ENCODE measurements around the gene S100A11. TPM values are rescaled to one million over a fixed set of nuclear protein-coding genes. Genes with fewer than 3 reads are reported as not detected.
A peak's percentile ranks its signal among the peaks of the same experiment; 100 is the strongest.

The S100A11 gene
- polyA plus RNA-seq, 3 donors: 1,184 to 3,364 (median 2,621) TPM

- Histone ChIP-seq H3K4me3 (replicated peaks in 1 of 3; ENCODE audit: low read depth in 2 of 3, low read length in 3 of 3) (peak overlapping the region in 2 of 3 experiments; percentile 15 to 94), H3K79me2 (ENCODE audit: insufficient read depth, low read length) (peaks cover 83% of the 10 kb centered on the region), H4K20me1 (ENCODE audit: insufficient read depth, low read length) (peaks cover 68% of the 10 kb centered on the region), H3K4me1 (ENCODE audit: control insufficient read depth in 1 of 2, insufficient read depth in 2 of 2, low read length in 2 of 2) (peaks cover 70 to 71% of the 10 kb centered on the region in 2 donors), H2AFZ (ENCODE audit: insufficient read depth, low read depth, low read length, poor library complexity, severe bottlenecking) (no peak overlapping the region), H3K36me3 (replicated peaks in 1 of 2; ENCODE audit: control insufficient read depth in 1 of 2, insufficient read depth in 2 of 2, low read length in 2 of 2) (peaks cover 3 to 16% of the 10 kb centered on the region in 2 donors), H3K9me3 (replicated peaks in 1 of 2; ENCODE audit: control insufficient read depth in 1 of 2, insufficient read depth in 1 of 2, low read length in 2 of 2) (no peaks in the 10 kb centered on the region), H3K4me2 (replicated peaks; ENCODE audit: extremely low read depth, low read length, poor library complexity, severe bottlenecking) (peak overlapping the region; percentile 87), H3K9ac (ENCODE audit: insufficient read depth, low read length, poor library complexity, severe bottlenecking) (peak overlapping the region; percentile 100), H3K27me3 (ENCODE audit: control insufficient read depth in 2 of 2, insufficient read depth in 2 of 2, low read length in 2 of 2) (no peaks in the 10 kb centered on the region), H3K27ac (ENCODE audit: low read depth in 1 of 2, low read length in 2 of 2) (peak overlapping the region; percentile 1 to 100)
- Mint-ChIP-seq H3K27ac (peak overlapping the region; percentile 94 to 99 (median 98)), H3K27me3 (ENCODE audit: low read depth in 3 of 3) (peaks cover 0 to 5% (median 3%) of the 10 kb centered on the region in 3 donors), H3K4me3 (peak overlapping the region; percentile 98), H3K4me1 (peaks cover 71% of the 10 kb centered on the region), H3K9me3 (peaks cover 0 to 3% (median 0%) of the 10 kb centered on the region in 7 donors), H3K36me3 (peaks cover 35 to 46% of the 10 kb centered on the region in 2 donors)
- DNase-seq: no peak
- no peak for TF ChIP-seq CTCF (IDR thresholded peaks at IDR 0.05)
- intact Hi-C loops (cut with micrococcal nuclease): loop anchor here (5.0 to 10.0 kb wide), 2 partner anchors 46 to 376 kb away; partner anchors contain the start of genes S100A11 (in 2 of the 2) and SNX27 (in 1 of the 2)
- 84% methylated on average over 2 of the region's 5 CpGs for WGBS (ENCODE audit: insufficient coverage)
These were observed 46.0 kb downstream of the S100A11 start for GRCh38 chr1:151990856-151991198.

- Mint-ChIP-seq H3K4me1 (peaks cover 76% of the 10 kb centered on the region), H3K27ac (peak overlapping the region; percentile 94 to 99 (median 98))
These were observed 46.5 kb downstream of the S100A11 start for GRCh38 chr1:151990058-151990855.

More at GRCh38 chr1:151990058-151990855, 46.5 kb downstream of the S100A11 start:
- Histone ChIP-seq H2AFZ (ENCODE audit: insufficient read depth, low read depth, low read length, poor library complexity, severe bottlenecking) (no peak overlapping the region), H3K9ac (ENCODE audit: insufficient read depth, low read length, poor library complexity, severe bottlenecking) (peak overlapping the region; percentile 100), H4K20me1 (ENCODE audit: insufficient read depth, low read length) (peaks cover 74% of the 10 kb centered on the region), H3K4me2 (replicated peaks; ENCODE audit: extremely low read depth, low read length, poor library complexity, severe bottlenecking) (peak overlapping the region; percentile 87), H3K4me1 (ENCODE audit: control insufficient read depth in 1 of 2, insufficient read depth in 2 of 2, low read length in 2 of 2) (peaks cover 72 to 76% of the 10 kb centered on the region in 2 donors), H3K27me3 (ENCODE audit: control insufficient read depth in 2 of 2, insufficient read depth in 2 of 2, low read length in 2 of 2) (no peaks in the 10 kb centered on the region), H3K4me3 (replicated peaks in 1 of 3; ENCODE audit: low read depth in 2 of 3, low read length in 3 of 3) (peak overlapping the region; percentile 1 to 94 (median 17)), H3K79me2 (ENCODE audit: insufficient read depth, low read length) (peaks cover 89% of the 10 kb centered on the region), H3K9me3 (replicated peaks in 1 of 2; ENCODE audit: control insufficient read depth in 1 of 2, insufficient read depth in 1 of 2, low read length in 2 of 2) (no peaks in the 10 kb centered on the region), H3K36me3 (replicated peaks in 1 of 2; ENCODE audit: control insufficient read depth in 1 of 2, insufficient read depth in 2 of 2, low read length in 2 of 2) (peaks cover 9 to 22% of the 10 kb centered on the region in 2 donors), H3K27ac (ENCODE audit: low read depth in 1 of 2, low read length in 2 of 2) (peak overlapping the region; percentile 84 to 100)
- H3K9me3 Mint-ChIP-seq: peaks cover 0 to 3% (median 0%) of the 10 kb centered on the region in 7 donors
- no peak for TF ChIP-seq CTCF (IDR thresholded peaks at IDR 0.05)
- 79% methylated on average over 4 of the region's 5 CpGs for WGBS (ENCODE audit: insufficient coverage)
- H3K4me3 Mint-ChIP-seq: peak overlapping the region; percentile 79 to 98
- peaks cover 0 to 4% (median 3%) of the 10 kb centered on the region in 3 donors for H3K27me3 Mint-ChIP-seq (ENCODE audit: low read depth in 3 of 3)
- intact Hi-C loops (cut with micrococcal nuclease): loop anchor here (5.0 to 10.0 kb wide), 2 partner anchors 47 to 375 kb away; partner anchors contain the start of genes S100A11 (in 2 of the 2) and SNX27 (in 1 of the 2)
- no peak for DNase-seq
- H3K36me3 Mint-ChIP-seq: peaks cover 41 to 52% of the 10 kb centered on the region in 2 donors

Data from CD14-positive monocyte (primary cell).